Measurements from ENCODE around the gene RECK.

RECK gene

GRCh38 chr9:36091026-36091953, 54.6 kb downstream of the RECK start:
- ChIA-PET POLR2A (ENCODE audit: low non-redundant PET) (no interaction called here), CTCF (interaction anchor here (0.7 kb wide), 1 partner anchor 209 kb away, joined by 3 read pairs; no protein-coding TSS in a partner anchor)
- H3K27ac ChIP-seq, result no peak overlapping the region
- DNase-seq (ENCODE audit: low spot score), result no peak
- no peak for TF ChIP-seq CTCF (conservative IDR thresholded peaks at IDR 0.05; ENCODE audit: low read depth)

GRCh38 chr9:36092014-36092413, 55.3 kb downstream of the RECK start:
- CTCF ChIA-PET, result interaction anchor here (0.7 to 1.6 kb wide), 3 partner anchors 11 to 210 kb away, joined by 3 to 7 read pairs (median 4); no protein-coding TSS in a partner anchor
- no peak overlapping the region for H3K27ac ChIP-seq
- POLR2A ChIA-PET (ENCODE audit: low non-redundant PET), result no interaction called here
- no peak for DNase-seq (ENCODE audit: low spot score)
- TF ChIP-seq CTCF (conservative IDR thresholded peaks at IDR 0.05; ENCODE audit: low read depth), result no peak

GRCh38 chr9:36092509-36093215, 55.9 kb downstream of the RECK start:
- H3K27ac ChIP-seq, result no peak overlapping the region
- no peak for DNase-seq (ENCODE audit: low spot score)
- POLR2A ChIA-PET (ENCODE audit: low non-redundant PET), result no interaction called here
- CTCF ChIA-PET, result interaction anchor here (0.7 to 1.6 kb wide), 2 partner anchors 11 to 110 kb away, joined by 4 to 7 read pairs; no protein-coding TSS in a partner anchor
- TF ChIP-seq CTCF (conservative IDR thresholded peaks at IDR 0.05; ENCODE audit: low read depth), result no peak

GRCh38 chr9:36093384-36093783, 56.7 kb downstream of the RECK start:
- H3K27ac ChIP-seq, result no peak overlapping the region
- CTCF ChIA-PET, result interaction anchor here (1.6 kb wide), 1 partner anchor 10 kb away, joined by 7 read pairs; no protein-coding TSS in a partner anchor
- POLR2A ChIA-PET (ENCODE audit: low non-redundant PET), result no interaction called here
- no peak for DNase-seq (ENCODE audit: low spot score)
- TF ChIP-seq CTCF (conservative IDR thresholded peaks at IDR 0.05; ENCODE audit: low read depth), result no peak

GRCh38 chr9:36099718-36100117, 63.0 kb downstream of the RECK start:
- CTCF ChIA-PET, result no interaction called here
- DNase-seq (ENCODE audit: low spot score), result no peak
- POLR2A ChIA-PET (ENCODE audit: low non-redundant PET), result no interaction called here

More at GRCh38 chr9:36099718-36100117, 63.0 kb downstream of the RECK start:
- H3K27ac ChIP-seq, result no peak overlapping the region
- no peak for TF ChIP-seq CTCF (conservative IDR thresholded peaks at IDR 0.05; ENCODE audit: low read depth)
